ENCODE measurements around the gene AGO3.

Gene AGO3

GRCh38 chr1:36094621-36095061 is 163.7 kb downstream of the AGO3 start:
- no peak overlapping the region for H3K4me3 ChIP-seq (ENCODE audit: low read length)
- peak; percentile 83 for DNase-seq (ENCODE audit: low read depth)
- TF ChIP-seq CTCF (conservative IDR thresholded peaks at IDR 0.05; ENCODE audit: low read length) = 0 out of 2 replicates have a peak, but pooled peaks have one; percentile 3

GRCh38 chr1:36095760-36096405 is 165.0 kb downstream of the AGO3 start:
- H3K4me3 ChIP-seq (ENCODE audit: low read length) = no peak overlapping the region
- DNase-seq (ENCODE audit: low read depth) = no peak
- TF ChIP-seq CTCF (conservative IDR thresholded peaks at IDR 0.05; ENCODE audit: low read length) = no peak

- no peak overlapping the region for H3K4me3 ChIP-seq (ENCODE audit: low read length)
- peak; percentile 30 for TF ChIP-seq CTCF (conservative IDR thresholded peaks at IDR 0.05; ENCODE audit: low read length)
- DNase-seq (ENCODE audit: low read depth) = no peak
Observed at GRCh38 chr1:36096500-36097432, 165.9 kb downstream of the AGO3 start.

GRCh38 chr1:36097693-36098585 is 167.0 kb downstream of the AGO3 start:
- H3K4me3 ChIP-seq (ENCODE audit: low read length) = no peak overlapping the region
- no peak for TF ChIP-seq CTCF (conservative IDR thresholded peaks at IDR 0.05; ENCODE audit: low read length)

GRCh38 chr1:36098650-36099365 is 167.9 kb downstream of the AGO3 start:
- no peak for TF ChIP-seq CTCF (conservative IDR thresholded peaks at IDR 0.05; ENCODE audit: low read length)
- no peak overlapping the region for H3K4me3 ChIP-seq (ENCODE audit: low read length)
- DNase-seq (ENCODE audit: low read depth) = no peak

More at GRCh38 chr1:36097693-36098585, 167.0 kb downstream of the AGO3 start:
- DNase-seq (ENCODE audit: low read depth) = no peak

GRCh38 chr1:36099681-36100341 is 168.9 kb downstream of the AGO3 start:
- peak; percentile 90 for TF ChIP-seq CTCF (conservative IDR thresholded peaks at IDR 0.05; ENCODE audit: low read length)
- peak; percentile 63 for DNase-seq (ENCODE audit: low read depth)
- no peak overlapping the region for H3K4me3 ChIP-seq (ENCODE audit: low read length)
